K562 (cell line): ENCODE results near the gene BBX. TPM values are rescaled to one million over a fixed set of nuclear protein-coding genes. Genes with fewer than 3 reads are reported as not detected.

Source experiments
- ATAC-seq: fragments of 200-7000 bp; cut with Tn5 transposase; 3 replicates; pipeline ENCODE4 v1.9.1; 2020; ENCODE audit warnings: moderate library complexity
- BruUV-seq: library from RNA; stranded (reverse); fragments of 400-500 nt; replicated peaks from 2 replicates; lab custom pipeline; 2021; lab: Mats Ljungman, UMichigan
- CTCF ChIA-PET: fragments of 300-600 bp; formaldehyde crosslinking; extraction: SDS; loops from one replicate; lab custom pipeline; 2021; ENCODE audit warnings: low intra/inter-chr PET ratio; lab: Yijun Ruan, JAX
- POLR2A ChIA-PET: fragments of 300-600, 350-650 bp; sonication (Branson Sonifier 250); formaldehyde crosslinking; extraction: SDS; loops from one replicate; lab custom pipeline; 2021; ENCODE audit warnings: antibody characterized with exemption, inconsistent platforms; lab: Yijun Ruan, JAX
- DNase-seq, 4 experiments: peaks; one replicate each; pipeline versions ENCODE4 v3.0.0 to v3.0.0-alpha.2; 2011 to 2018; ENCODE audit warnings: low spot score in 3 of 4, mixed read lengths in 3 of 4; ENCODE audit errors: extremely low read depth in 1 of 4
- FAIRE-seq: peaks from 2 replicates; lab custom pipeline; 2011; peaks lifted over from hg19 to GRCh38; lab: Jason Lieb, UNC
- H2AFZ ChIP-seq: 2 replicates; pipeline ENCODE4 v1.6.0; 2011; ENCODE audit warnings: low read depth, low read length, control low read depth, inconsistent platforms
- H3K27ac ChIP-seq: fragments of 200-600 bp; 3 replicates; pipeline ENCODE4 v1.8.0; 2011; ENCODE audit warnings: low read depth, mild to moderate bottlenecking, control low read depth, inconsistent platforms, low read length, moderate library complexity, mixed read lengths; ENCODE audit errors: extremely low read depth
- H3K27me3 ChIP-seq, 2 experiments: fragments of 300-600 bp in 1 of 2; 2 replicates in 1 of 2; 3 replicates in 1 of 2; pipeline versions ENCODE4 v1.6.0 to v1.8.0; 2011; ENCODE audit warnings: inconsistent platforms in 2 of 2, low read length in 2 of 2, mild to moderate bottlenecking in 1 of 2, mixed read lengths in 1 of 2, moderate library complexity in 1 of 2; ENCODE audit not compliant: control insufficient read depth in 2 of 2, insufficient read depth in 2 of 2
- H3K36me3 ChIP-seq: fragments of 300-600 bp; 3 replicates; pipeline ENCODE4 v1.8.0; 2011; ENCODE audit warnings: mild to moderate bottlenecking, low read length, inconsistent platforms; ENCODE audit not compliant: control insufficient read depth, insufficient read depth
- H3K4me1 ChIP-seq, 2 experiments: fragments of 200-600 bp in 1 of 2; replicated peaks in 1 of 2; 2 replicates in 1 of 2; 3 replicates in 1 of 2; pipeline versions ENCODE4 v1.5.1 to v1.8.0; 2011; ENCODE audit warnings: inconsistent platforms in 2 of 2, low read length in 2 of 2, mild to moderate bottlenecking in 1 of 2, mixed read lengths in 1 of 2, moderate library complexity in 1 of 2; ENCODE audit not compliant: control insufficient read depth in 2 of 2, insufficient read depth in 2 of 2
- H3K4me2 ChIP-seq: 2 replicates; pipeline ENCODE4 v1.6.1; 2011; ENCODE audit warnings: low read length, control low read depth, inconsistent platforms, mixed read lengths; ENCODE audit not compliant: insufficient read depth
- H3K4me3 ChIP-seq: fragments of 200-600 bp; sonication (generic), shearing (Covaris generic); 2 replicates; pipeline ENCODE4 v1.5.1; 2016; ENCODE audit warnings: control low read depth, inconsistent platforms
- H3K79me2 ChIP-seq: fragments of 200-600 bp; 3 replicates; pipeline ENCODE4 v1.8.0; 2011; ENCODE audit warnings: low read length, inconsistent platforms; ENCODE audit not compliant: control insufficient read depth, insufficient read depth
- H3K9ac ChIP-seq, 2 experiments: 2 replicates each; pipeline versions ENCODE4 v1.6.0 to v1.6.1; 2011; ENCODE audit warnings: low read depth in 2 of 2, low read length in 2 of 2, control low read depth in 1 of 2, inconsistent platforms in 1 of 2, mild to moderate bottlenecking in 1 of 2, mixed read lengths in 1 of 2; ENCODE audit not compliant: insufficient read depth in 1 of 2
- H3K9me1 ChIP-seq: one replicate; pipeline ENCODE4 v1.6.0; 2011; ENCODE audit warnings: inconsistent platforms, mild to moderate bottlenecking, low read length, moderate library complexity; ENCODE audit not compliant: control insufficient read depth, insufficient read depth
- H3K9me3 ChIP-seq: replicated peaks from 2 replicates; pipeline ENCODE4 v1.5.1; 2011; ENCODE audit warnings: low read depth, low read length, inconsistent platforms; ENCODE audit not compliant: control insufficient read depth, insufficient read depth
- H4K20me1 ChIP-seq: replicated peaks from 2 replicates; pipeline ENCODE4 v1.6.1; 2011; ENCODE audit warnings: low read length, inconsistent platforms, mixed read lengths; ENCODE audit not compliant: control insufficient read depth, insufficient read depth
- HDAC6 ChIP-seq: IDR thresholded peaks from 2 replicates; pipeline ENCODE4 v1.6.1; 2012; ENCODE audit warnings: low read depth, mild to moderate bottlenecking, control low read depth, inconsistent platforms, low read length, moderate library complexity
- MAFG ChIP-seq: fragments of 450-650 bp; conservative IDR thresholded peaks from 2 replicates; pipeline ENCODE4 v1.6.1; 2016; ENCODE audit warnings: missing genetic modification characterization, missing compliant biosample characterization
- MAFK ChIP-seq: IDR thresholded peaks from 2 replicates; pipeline ENCODE4 v1.6.1; 2011; ENCODE audit warnings: low read length, improper control_type of control experiment
- MTA3 ChIP-seq: fragments of 450-650 bp; formaldehyde crosslinking; IDR thresholded peaks from 2 replicates; pipeline ENCODE4 v1.6.1; 2017; ENCODE audit warnings: mild to moderate bottlenecking, borderline replicate concordance
- NUFIP1 ChIP-seq: fragments of 450-650 bp; IDR thresholded peaks from 2 replicates; pipeline ENCODE4 v1.6.1; 2018; ENCODE audit not compliant: partially characterized antibody
- SOX6 ChIP-seq: fragments of 450-650 bp; IDR thresholded peaks from 2 replicates; pipeline ENCODE4 v1.6.1; 2014; ENCODE audit warnings: mild to moderate bottlenecking
- WHSC1 ChIP-seq: IDR thresholded peaks from one replicate; pipeline ENCODE4 v1.6.1; 2012; ENCODE audit warnings: low read length, control low read depth, inconsistent platforms
- ZNF253 ChIP-seq: fragments of 250-450 bp; sonication (Bioruptor Pico); conservative IDR thresholded peaks from 2 replicates; pipeline ENCODE4 v1.6.1; 2021; ENCODE audit warnings: mild to moderate bottlenecking
- ZNF316 ChIP-seq: fragments of 450-650 bp; IDR thresholded peaks from 2 replicates; pipeline ENCODE4 v1.6.1; 2016
- WGBS: fragments of 100-300 bp; shearing (Covaris generic); methylation state at CpG from one replicate; pipeline ENCODE4 v1.1.6; 2016; ENCODE audit warnings: low coverage, mixed read lengths; ENCODE audit not compliant: insufficient coverage; ENCODE audit errors: missing lambda C conversion rate; 5-methylcytosine and 5-hydroxymethylcytosine counted together
- in situ Hi-C: fragments of 300-500 bp; cut with MboI; formaldehyde crosslinking; loops from 4 replicates; pipeline ENCODE4 v1.15.0; 2018; ENCODE audit warnings: inconsistent platforms, mixed read lengths
- intact Hi-C: fragments of 100-400 bp; cut with micrococcal nuclease; formaldehyde crosslinking; loops from 2 replicates; pipeline ENCODE4 v1.14.2; 2022
- polyA plus RNA-seq, 8 experiments: library from polyadenylated mRNA; depleted of rRNA in 4 of 8; stranded (reverse) in 5 of 8; unstranded in 3 of 8; fragments of >200 nt; fragmentation: Nextera tagmentation in 2 of 8; fragmentation: Illumina TruSeq in 1 of 8; extraction: Ambion mirVana in 2 of 8; extraction: Trizol in 1 of 8; gene quantifications; 2 replicates each; pipeline versions ENCODE4 v1.2.1 to v1.2.3, GENCODE V29; 2011 to 2014; ENCODE audit warnings: inconsistent platforms in 1 of 8, missing spikeins in 1 of 8
- total RNA-seq, 7 experiments: library from RNA; depleted of rRNA in 6 of 7; stranded (reverse); fragments of >200 nt in 6 of 7; fragmentation: Illumina TruSeq in 2 of 7; extraction: Trizol in 2 of 7; gene quantifications; 2 replicates each; pipeline versions ENCODE4 v1.2.1 to v1.2.3, GENCODE V29; 2011 to 2021; ENCODE audit warnings: low replicate concordance in 1 of 7
- TF ChIP-seq, protein P1 (sequence below): fragments of 450-650 bp; conservative IDR thresholded peaks from 2 replicates; pipeline ENCODE4 v1.6.1; 2016; ENCODE audit warnings: missing genetic modification characterization, low read depth, mild to moderate bottlenecking, missing compliant biosample characterization, moderate library complexity
- TF ChIP-seq, protein P2 (sequence below): fragments of 450-650 bp; IDR thresholded peaks from 2 replicates; pipeline ENCODE4 v1.7.0; 2016; ENCODE audit warnings: borderline replicate concordance
- TF ChIP-seq, protein P3 (sequence below): fragments of 250-450 bp; sonication (Bioruptor Pico); IDR thresholded peaks from 2 replicates; pipeline ENCODE4 v1.5.0; 2022; ENCODE audit warnings: mild to moderate bottlenecking

BBX gene
- total and polyA plus RNA-seq, 9 of the 15 experiments (the other 6 are each of a cell fraction or from before 2014, with no cell fraction given) = 4.9 to 19.5 (median 11.8) TPM

DNA sequence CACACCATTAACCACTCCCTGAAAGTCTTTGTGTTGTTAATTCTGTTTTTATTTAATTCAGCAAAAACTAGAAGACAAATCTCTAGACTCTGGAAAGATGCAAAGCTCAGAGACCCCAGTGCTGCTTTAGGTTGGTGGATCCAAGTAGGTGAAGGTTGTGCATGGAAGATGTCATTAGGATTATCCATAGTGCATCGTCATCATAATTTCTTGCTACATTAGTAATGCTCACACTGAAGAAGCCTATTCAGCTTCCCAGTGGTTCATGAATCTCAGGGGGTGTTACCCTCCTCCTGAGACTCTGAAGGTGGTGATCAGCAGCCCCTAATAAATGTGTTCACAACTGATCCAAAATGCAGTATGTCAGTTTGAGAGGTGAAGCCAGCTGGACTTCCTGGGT, 295.3 kb downstream of the BBX start:
- intact Hi-C loops (no loop called here), in situ Hi-C loops (no loop called here)
- 0 out of 2 replicates have a peak, but pooled peaks have one; percentile 5 for TF ChIP-seq MAFK
- no peak for TF ChIP-seq HDAC6
- TF ChIP-seq ZNF316 = peak; percentile 50; the same call in 1 of the 2 replicates
- 0 out of 2 replicates have a peak, but pooled peaks have one; percentile 54 for TF ChIP-seq MAFG
- Histone ChIP-seq H3K79me2 (no peaks in the 10 kb centered on the region), H3K27me3 (peaks cover 4 to 7% of the 10 kb centered on the region in 2 experiments; a peak in 3 of 5 replicates), H3K4me3 (no peak overlapping the region), H3K9ac (no peak overlapping the region), H3K27ac (no peak overlapping the region), H2AFZ (no peak overlapping the region), H3K4me1 (no peaks in the 10 kb centered on the region; a peak in 1 of 5 replicates), H3K9me1 (no peaks in the 10 kb centered on the region), H3K36me3 (no peaks in the 10 kb centered on the region), H3K4me2 (no peak overlapping the region), H3K9me3 (no peaks in the 10 kb centered on the region), H4K20me1 (no peaks in the 10 kb centered on the region)
- ChIA-PET POLR2A (no interaction called here), CTCF (no interaction called here)
- BruUV-seq = no TSS peak
- FAIRE-seq (no peak), DNase-seq (no peak), ATAC-seq (no peak)
- WGBS = 0% methylated on average over 1 of the region's 1 CpG

DNA sequence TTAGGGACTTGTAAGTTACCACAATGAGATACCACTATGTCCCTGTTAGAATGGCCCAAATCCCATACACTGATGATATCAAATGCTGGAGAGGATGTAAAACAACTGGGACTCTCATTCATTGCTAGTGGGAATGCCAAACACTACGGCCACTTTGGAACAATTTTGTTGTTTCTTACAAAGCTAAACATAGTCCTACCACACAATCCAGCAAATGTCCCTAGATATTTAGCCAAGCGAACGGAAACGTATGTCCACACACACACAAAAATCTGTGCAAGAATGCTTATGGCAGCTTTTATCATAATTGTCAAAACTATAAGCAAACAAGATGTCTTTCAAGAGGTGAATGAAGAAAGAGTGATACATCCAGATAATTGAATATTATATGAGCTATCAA, 296.9 kb downstream of the BBX start:
- H3K27ac ChIP-seq = no peak overlapping the region
- no peak overlapping the region for H3K4me3 ChIP-seq
- ChIA-PET CTCF (no interaction called here), POLR2A (interaction anchor here (0.6 kb wide), 1 partner anchor 9 kb away, joined by 3 read pairs; no protein-coding TSS in a partner anchor)
- no peaks in the 10 kb centered on the region for H3K9me1 ChIP-seq
- H3K79me2 ChIP-seq = no peaks in the 10 kb centered on the region
- H3K9ac ChIP-seq = no peak overlapping the region
- peaks cover 4 to 7% of the 10 kb centered on the region in 2 experiments; a peak in 3 of 5 replicates for H3K27me3 ChIP-seq
- in situ Hi-C loops = no loop called here
- intact Hi-C loops = no loop called here
- H3K36me3 ChIP-seq = no peaks in the 10 kb centered on the region
- BruUV-seq = no TSS peak
- TF ChIP-seq, protein P1, sequence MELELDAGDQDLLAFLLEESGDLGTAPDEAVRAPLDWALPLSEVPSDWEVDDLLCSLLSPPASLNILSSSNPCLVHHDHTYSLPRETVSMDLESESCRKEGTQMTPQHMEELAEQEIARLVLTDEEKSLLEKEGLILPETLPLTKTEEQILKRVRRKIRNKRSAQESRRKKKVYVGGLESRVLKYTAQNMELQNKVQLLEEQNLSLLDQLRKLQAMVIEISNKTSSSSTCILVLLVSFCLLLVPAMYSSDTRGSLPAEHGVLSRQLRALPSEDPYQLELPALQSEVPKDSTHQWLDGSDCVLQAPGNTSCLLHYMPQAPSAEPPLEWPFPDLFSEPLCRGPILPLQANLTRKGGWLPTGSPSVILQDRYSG (tag) = no peak
- no peak for TF ChIP-seq NUFIP1
- TF ChIP-seq, protein P2, sequence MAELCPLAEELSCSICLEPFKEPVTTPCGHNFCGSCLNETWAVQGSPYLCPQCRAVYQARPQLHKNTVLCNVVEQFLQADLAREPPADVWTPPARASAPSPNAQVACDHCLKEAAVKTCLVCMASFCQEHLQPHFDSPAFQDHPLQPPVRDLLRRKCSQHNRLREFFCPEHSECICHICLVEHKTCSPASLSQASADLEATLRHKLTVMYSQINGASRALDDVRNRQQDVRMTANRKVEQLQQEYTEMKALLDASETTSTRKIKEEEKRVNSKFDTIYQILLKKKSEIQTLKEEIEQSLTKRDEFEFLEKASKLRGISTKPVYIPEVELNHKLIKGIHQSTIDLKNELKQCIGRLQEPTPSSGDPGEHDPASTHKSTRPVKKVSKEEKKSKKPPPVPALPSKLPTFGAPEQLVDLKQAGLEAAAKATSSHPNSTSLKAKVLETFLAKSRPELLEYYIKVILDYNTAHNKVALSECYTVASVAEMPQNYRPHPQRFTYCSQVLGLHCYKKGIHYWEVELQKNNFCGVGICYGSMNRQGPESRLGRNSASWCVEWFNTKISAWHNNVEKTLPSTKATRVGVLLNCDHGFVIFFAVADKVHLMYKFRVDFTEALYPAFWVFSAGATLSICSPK = no peak
- TF ChIP-seq MTA3 = no peak
- no peak for TF ChIP-seq WHSC1
- TF ChIP-seq SOX6 = no peak
- no peak for TF ChIP-seq ZNF253 (CRISPR knock-in tag)
- TF ChIP-seq, protein P3, sequence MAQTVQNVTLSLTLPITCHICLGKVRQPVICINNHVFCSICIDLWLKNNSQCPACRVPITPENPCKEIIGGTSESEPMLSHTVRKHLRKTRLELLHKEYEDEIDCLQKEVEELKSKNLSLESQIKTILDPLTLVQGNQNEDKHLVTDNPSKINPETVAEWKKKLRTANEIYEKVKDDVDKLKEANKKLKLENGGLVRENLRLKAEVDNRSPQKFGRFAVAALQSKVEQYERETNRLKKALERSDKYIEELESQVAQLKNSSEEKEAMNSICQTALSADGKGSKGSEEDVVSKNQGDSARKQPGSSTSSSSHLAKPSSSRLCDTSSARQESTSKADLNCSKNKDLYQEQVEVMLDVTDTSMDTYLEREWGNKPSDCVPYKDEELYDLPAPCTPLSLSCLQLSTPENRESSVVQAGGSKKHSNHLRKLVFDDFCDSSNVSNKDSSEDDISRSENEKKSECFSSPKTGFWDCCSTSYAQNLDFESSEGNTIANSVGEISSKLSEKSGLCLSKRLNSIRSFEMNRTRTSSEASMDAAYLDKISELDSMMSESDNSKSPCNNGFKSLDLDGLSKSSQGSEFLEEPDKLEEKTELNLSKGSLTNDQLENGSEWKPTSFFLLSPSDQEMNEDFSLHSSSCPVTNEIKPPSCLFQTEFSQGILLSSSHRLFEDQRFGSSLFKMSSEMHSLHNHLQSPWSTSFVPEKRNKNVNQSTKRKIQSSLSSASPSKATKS (CRISPR knock-in tag) = no peak
- no peak overlapping the region for H3K4me2 ChIP-seq
- H3K9me3 ChIP-seq = no peaks in the 10 kb centered on the region
- no peaks in the 10 kb centered on the region for H4K20me1 ChIP-seq
- ATAC-seq = no peak
- no peak for FAIRE-seq
- WGBS = 7% methylated on average over 4 of the region's 4 CpGs
- no peak overlapping the region for H2AFZ ChIP-seq
- DNase-seq = no peak
- no peaks in the 10 kb centered on the region; a peak in 1 of 5 replicates for H3K4me1 ChIP-seq
